ENCODE data around the gene IKBKG. TPM values are rescaled to one million over a fixed set of nuclear protein-coding genes. Genes with fewer than 3 reads are reported as not detected.
"Not testable (repeated sequence)": the region's sequence is repeated elsewhere in the genome, so short reads cannot be mapped to it uniquely, and the experiment has no call there.

The IKBKG gene
- polyA plus RNA-seq, 4 donors: 17.7 to 34.9 (median 27.7) TPM

DNA sequence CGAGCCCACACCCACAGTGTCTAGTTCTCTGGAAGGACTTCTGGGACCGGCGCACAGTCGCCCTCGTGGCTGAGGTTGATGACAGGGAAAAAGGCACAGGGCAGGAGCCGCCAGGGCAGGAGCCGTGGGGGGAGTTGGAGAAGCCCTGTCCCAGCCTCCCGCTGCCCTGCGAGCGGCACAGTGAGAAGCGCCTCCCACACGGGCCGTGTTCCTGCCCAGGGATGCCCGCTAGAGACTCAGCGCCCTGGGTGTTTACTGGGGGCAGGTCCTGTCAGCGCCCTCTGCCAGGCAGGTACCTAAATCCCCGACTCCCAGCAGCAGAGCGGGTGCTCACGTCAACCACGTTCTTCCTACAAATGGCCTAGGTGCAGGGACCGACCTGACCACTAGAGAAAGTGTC, 11.5 kb downstream of the IKBKG start:
- DNase-seq; H3K4me1 ChIP-seq (ENCODE audit: control insufficient read depth in 3 of 3, insufficient read depth in 2 of 3, low read depth in 1 of 3, low read length in 2 of 3); FAIRE-seq; H3K27me3 ChIP-seq (ENCODE audit: control insufficient read depth in 3 of 3, insufficient read depth in 3 of 3, low read length in 3 of 3); H3K4me3 ChIP-seq (ENCODE audit: low read depth in 1 of 3, low read length in 3 of 3); H3K27ac ChIP-seq (ENCODE audit: low read depth in 1 of 3, low read length in 2 of 3); H3K36me3 ChIP-seq (ENCODE audit: control insufficient read depth in 3 of 3, insufficient read depth in 2 of 3, low read depth in 1 of 3, low read length in 3 of 3); H3K9me3 ChIP-seq (ENCODE audit: control insufficient read depth in 2 of 2, insufficient read depth in 1 of 2, low read depth in 1 of 2, low read length in 1 of 2): not testable (repeated sequence)
- WGBS, 3 donors: 95% methylated on average over 7 to 9 of the region's 21 CpGs; no CpG with 5 or more reads in 1 of the 3 donors

GRCh38 chrX:154560326-154560725, 12.9 kb downstream of the IKBKG start:
- not testable (repeated sequence) for H3K36me3 ChIP-seq (ENCODE audit: control insufficient read depth in 3 of 3, insufficient read depth in 2 of 3, low read depth in 1 of 3, low read length in 3 of 3); H3K27me3 ChIP-seq (ENCODE audit: control insufficient read depth in 3 of 3, insufficient read depth in 3 of 3, low read length in 3 of 3); H3K4me1 ChIP-seq (ENCODE audit: control insufficient read depth in 3 of 3, insufficient read depth in 2 of 3, low read depth in 1 of 3, low read length in 2 of 3); H3K27ac ChIP-seq (ENCODE audit: low read depth in 1 of 3, low read length in 2 of 3); DNase-seq; H3K9me3 ChIP-seq (ENCODE audit: control insufficient read depth in 2 of 2, insufficient read depth in 1 of 2, low read depth in 1 of 2, low read length in 1 of 2); H3K4me3 ChIP-seq (ENCODE audit: low read depth in 1 of 3, low read length in 3 of 3); FAIRE-seq
- WGBS, 3 donors: 74% methylated on average over 10 to 12 of the region's 31 CpGs

GRCh38 chrX:154562295-154562694, 14.9 kb downstream of the IKBKG start:
- H3K27ac ChIP-seq (ENCODE audit: low read depth in 1 of 3, low read length in 2 of 3); H3K9me3 ChIP-seq (ENCODE audit: control insufficient read depth in 2 of 2, insufficient read depth in 1 of 2, low read depth in 1 of 2, low read length in 1 of 2); FAIRE-seq; H3K4me1 ChIP-seq (ENCODE audit: control insufficient read depth in 3 of 3, insufficient read depth in 2 of 3, low read depth in 1 of 3, low read length in 2 of 3); H3K27me3 ChIP-seq (ENCODE audit: control insufficient read depth in 3 of 3, insufficient read depth in 3 of 3, low read length in 3 of 3); DNase-seq; H3K36me3 ChIP-seq (ENCODE audit: control insufficient read depth in 3 of 3, insufficient read depth in 2 of 3, low read depth in 1 of 3, low read length in 3 of 3); H3K4me3 ChIP-seq (ENCODE audit: low read depth in 1 of 3, low read length in 3 of 3): not testable (repeated sequence)
- no CpG with 5 or more reads among the region's 10 CpGs for WGBS, 3 donors

DNA sequence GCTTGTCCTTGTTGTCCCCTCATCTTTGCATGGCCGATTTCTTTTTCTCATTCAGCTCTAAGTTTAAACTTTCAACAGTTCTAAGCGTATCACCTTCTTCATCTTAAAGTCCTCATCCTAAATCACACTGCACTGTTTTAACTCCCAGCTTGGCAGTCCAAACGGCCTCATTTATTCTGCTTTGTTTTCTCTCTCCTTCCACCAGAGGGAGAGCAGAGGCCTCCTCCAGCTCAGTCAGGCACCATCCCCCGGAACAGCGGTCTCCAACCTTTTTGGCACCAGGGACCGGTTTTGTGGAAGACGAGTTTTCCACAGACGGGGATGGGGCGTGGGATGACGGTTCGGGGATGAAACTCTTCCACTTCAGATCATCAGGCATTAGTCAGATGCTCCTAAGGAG, 22.9 kb downstream of the IKBKG start:
- not testable (repeated sequence) for H3K9me3 ChIP-seq (ENCODE audit: control insufficient read depth in 2 of 2, insufficient read depth in 1 of 2, low read depth in 1 of 2, low read length in 1 of 2); H3K36me3 ChIP-seq (ENCODE audit: control insufficient read depth in 3 of 3, insufficient read depth in 2 of 3, low read depth in 1 of 3, low read length in 3 of 3); H3K27ac ChIP-seq (ENCODE audit: low read depth in 1 of 3, low read length in 2 of 3); H3K4me1 ChIP-seq (ENCODE audit: control insufficient read depth in 3 of 3, insufficient read depth in 2 of 3, low read depth in 1 of 3, low read length in 2 of 3); H3K27me3 ChIP-seq (ENCODE audit: control insufficient read depth in 3 of 3, insufficient read depth in 3 of 3, low read length in 3 of 3); H3K4me3 ChIP-seq (ENCODE audit: low read depth in 1 of 3, low read length in 3 of 3); FAIRE-seq; DNase-seq
- WGBS, 3 donors: no CpG with 5 or more reads among the region's 11 CpGs

DNA sequence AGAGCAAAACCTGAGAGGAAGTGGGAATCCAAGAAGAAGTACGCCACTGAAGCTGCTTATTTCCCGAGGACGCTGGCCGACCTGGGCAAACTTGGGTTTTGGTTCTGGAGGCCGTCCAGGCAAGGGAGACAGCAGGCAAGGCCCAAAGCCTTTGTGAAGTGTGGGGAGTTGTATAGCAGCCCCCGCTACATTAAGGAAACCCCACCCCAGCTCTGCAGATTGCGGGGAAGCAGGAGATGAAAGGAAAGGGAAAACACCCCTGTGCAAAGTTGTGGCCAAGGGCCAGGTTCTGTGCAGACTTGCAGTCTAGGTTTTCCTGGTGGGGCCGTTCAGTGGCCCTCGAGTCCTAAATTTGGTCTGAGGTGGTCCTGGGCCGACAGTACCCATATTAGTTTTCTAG, 25.6 kb downstream of the IKBKG start:
- FAIRE-seq: not testable (repeated sequence)

GRCh38 chrX:154575076-154575475, 27.7 kb downstream of the IKBKG start:
- not testable (repeated sequence) for DNase-seq; H3K4me3 ChIP-seq (ENCODE audit: low read depth in 1 of 3, low read length in 3 of 3); FAIRE-seq; H3K9me3 ChIP-seq (ENCODE audit: control insufficient read depth in 2 of 2, insufficient read depth in 1 of 2, low read depth in 1 of 2, low read length in 1 of 2); H3K4me1 ChIP-seq (ENCODE audit: control insufficient read depth in 3 of 3, insufficient read depth in 2 of 3, low read depth in 1 of 3, low read length in 2 of 3); H3K27ac ChIP-seq (ENCODE audit: low read depth in 1 of 3, low read length in 2 of 3); H3K36me3 ChIP-seq (ENCODE audit: control insufficient read depth in 3 of 3, insufficient read depth in 2 of 3, low read depth in 1 of 3, low read length in 3 of 3); H3K27me3 ChIP-seq (ENCODE audit: control insufficient read depth in 3 of 3, insufficient read depth in 3 of 3, low read length in 3 of 3)
- no CpG with 5 or more reads among the region's 5 CpGs for WGBS, 3 donors

More for the DNA sequence above, 25.6 kb downstream of the IKBKG start:
- no CpG with 5 or more reads among the region's 10 CpGs for WGBS, 3 donors
- H3K4me1 ChIP-seq (ENCODE audit: control insufficient read depth in 3 of 3, insufficient read depth in 2 of 3, low read depth in 1 of 3, low read length in 2 of 3); H3K9me3 ChIP-seq (ENCODE audit: control insufficient read depth in 2 of 2, insufficient read depth in 1 of 2, low read depth in 1 of 2, low read length in 1 of 2); H3K4me3 ChIP-seq (ENCODE audit: low read depth in 1 of 3, low read length in 3 of 3); DNase-seq; H3K27ac ChIP-seq (ENCODE audit: low read depth in 1 of 3, low read length in 2 of 3); H3K27me3 ChIP-seq (ENCODE audit: control insufficient read depth in 3 of 3, insufficient read depth in 3 of 3, low read length in 3 of 3); H3K36me3 ChIP-seq (ENCODE audit: control insufficient read depth in 3 of 3, insufficient read depth in 2 of 3, low read depth in 1 of 3, low read length in 3 of 3): not testable (repeated sequence)

GRCh38 chrX:154582994-154583393, 35.6 kb downstream of the IKBKG start:
- not testable (repeated sequence) for H3K4me3 ChIP-seq (ENCODE audit: low read depth in 1 of 3, low read length in 3 of 3); DNase-seq; H3K27me3 ChIP-seq (ENCODE audit: control insufficient read depth in 3 of 3, insufficient read depth in 3 of 3, low read length in 3 of 3); H3K9me3 ChIP-seq (ENCODE audit: control insufficient read depth in 2 of 2, insufficient read depth in 1 of 2, low read depth in 1 of 2, low read length in 1 of 2); H3K27ac ChIP-seq (ENCODE audit: low read depth in 1 of 3, low read length in 2 of 3); H3K36me3 ChIP-seq (ENCODE audit: control insufficient read depth in 3 of 3, insufficient read depth in 2 of 3, low read depth in 1 of 3, low read length in 3 of 3); FAIRE-seq; H3K4me1 ChIP-seq (ENCODE audit: control insufficient read depth in 3 of 3, insufficient read depth in 2 of 3, low read depth in 1 of 3, low read length in 2 of 3)
- no CpG with 5 or more reads among the region's 8 CpGs for WGBS, 3 donors

DNA sequence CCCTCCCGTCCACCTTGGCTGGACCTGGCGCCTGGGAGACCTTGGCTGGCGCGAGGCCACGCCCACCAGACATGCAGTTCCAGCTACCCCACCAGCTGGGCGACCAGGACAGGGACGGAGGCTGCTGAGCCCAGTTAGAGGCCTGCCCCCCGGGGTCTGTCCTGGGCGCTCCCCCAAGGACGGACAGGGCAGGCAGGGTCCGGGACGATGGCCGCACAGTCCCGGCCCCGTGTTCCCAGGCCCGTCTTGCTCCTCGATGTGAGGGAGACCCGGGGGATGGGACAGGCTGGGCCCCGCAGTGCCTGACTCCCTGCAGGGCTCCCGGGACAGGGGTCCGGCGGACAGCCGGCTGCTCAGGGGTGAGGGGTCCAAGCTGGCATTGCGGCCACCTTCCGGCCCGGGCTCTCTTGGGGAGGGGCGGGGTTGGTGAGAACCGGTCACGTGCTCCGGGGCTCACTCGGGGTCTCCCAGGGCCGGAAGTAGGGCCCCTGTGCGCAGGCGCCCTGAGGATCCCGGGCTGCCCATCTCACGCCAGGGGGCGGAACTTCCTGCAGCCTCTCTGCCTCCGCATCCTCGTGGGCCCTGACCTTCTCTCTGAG, 37.3 kb downstream of the IKBKG start, which contains the start of gene CTAG1A:
TSS of gene CTAG1A (plus strand) at position 549 of the 599 bp plus-strand sequence. CDS start 74 bp downstream, outside the sequence.
- no CpG with 5 or more reads among the region's 39 CpGs for WGBS, 3 donors
- H3K27ac ChIP-seq (ENCODE audit: low read depth in 1 of 3, low read length in 2 of 3); H3K27me3 ChIP-seq (ENCODE audit: control insufficient read depth in 3 of 3, insufficient read depth in 3 of 3, low read length in 3 of 3); FAIRE-seq; DNase-seq; H3K36me3 ChIP-seq (ENCODE audit: control insufficient read depth in 3 of 3, insufficient read depth in 2 of 3, low read depth in 1 of 3, low read length in 3 of 3); H3K4me3 ChIP-seq (ENCODE audit: low read depth in 1 of 3, low read length in 3 of 3); H3K4me1 ChIP-seq (ENCODE audit: control insufficient read depth in 3 of 3, insufficient read depth in 2 of 3, low read depth in 1 of 3, low read length in 2 of 3); H3K9me3 ChIP-seq (ENCODE audit: control insufficient read depth in 2 of 2, insufficient read depth in 1 of 2, low read depth in 1 of 2, low read length in 1 of 2): not testable (repeated sequence)

DNA sequence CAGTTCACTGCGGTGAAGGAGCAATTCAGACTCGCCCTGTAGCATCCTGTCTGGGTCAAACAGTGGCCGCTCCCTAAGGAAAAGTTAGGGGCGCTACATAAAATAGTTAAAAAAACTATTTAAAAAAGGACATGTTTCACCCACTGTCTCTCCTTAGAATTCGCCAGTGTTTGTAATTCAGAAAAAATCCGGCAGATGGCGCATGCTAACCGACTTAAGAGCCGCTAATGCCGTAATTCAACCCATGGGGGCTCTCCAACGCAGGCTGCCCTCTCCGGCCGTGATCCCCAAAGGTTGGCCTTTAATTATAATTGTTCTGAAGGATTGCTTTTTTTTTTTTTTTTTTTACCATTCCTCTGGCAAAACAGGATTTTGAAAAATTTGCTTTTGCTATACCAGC, 43.0 kb downstream of the IKBKG start:
- H3K27ac ChIP-seq (ENCODE audit: low read depth in 1 of 3, low read length in 2 of 3); H3K4me3 ChIP-seq (ENCODE audit: low read depth in 1 of 3, low read length in 3 of 3); H3K4me1 ChIP-seq (ENCODE audit: control insufficient read depth in 3 of 3, insufficient read depth in 2 of 3, low read depth in 1 of 3, low read length in 2 of 3); DNase-seq; H3K9me3 ChIP-seq (ENCODE audit: control insufficient read depth in 2 of 2, insufficient read depth in 1 of 2, low read depth in 1 of 2, low read length in 1 of 2); FAIRE-seq; H3K36me3 ChIP-seq (ENCODE audit: control insufficient read depth in 3 of 3, insufficient read depth in 2 of 3, low read depth in 1 of 3, low read length in 3 of 3); H3K27me3 ChIP-seq (ENCODE audit: control insufficient read depth in 3 of 3, insufficient read depth in 3 of 3, low read length in 3 of 3): not testable (repeated sequence)
- WGBS, 3 donors: 89% methylated on average over 3 of the region's 13 CpGs; no CpG with 5 or more reads in 2 of the 3 donors

Data from small intestine (tissue), 7 donors.